Gastrocnemius medialis (tissue), 4 donors: Measurements from ENCODE around the gene C1orf94.

Source experiments
- POLR2A ChIP-seq, 2 donors: fragments of 450-650 bp; IDR thresholded peaks; one replicate each; pipeline ENCODE4 v1.6.1; 2017; ENCODE audit warnings: antibody characterized with exemption in 2 of 2, mild to moderate bottlenecking in 2 of 2, moderate library complexity in 2 of 2
- TF ChIP-seq, protein P1 (sequence below), 5 experiments: fragments of 450-650 bp in 3 of 5; fragments of 200-600 bp in 2 of 5; sonication (generic) in 2 of 5; IDR thresholded peaks in 4 of 5; conservative IDR thresholded peaks in 1 of 5; 1 replicate in 4 of 5; 2 replicates in 1 of 5; pipeline ENCODE4 v1.5.1; 2016 to 2019; ENCODE audit warnings: antibody characterized with exemption in 5 of 5, mild to moderate bottlenecking in 3 of 5, moderate library complexity in 3 of 5

DNA sequence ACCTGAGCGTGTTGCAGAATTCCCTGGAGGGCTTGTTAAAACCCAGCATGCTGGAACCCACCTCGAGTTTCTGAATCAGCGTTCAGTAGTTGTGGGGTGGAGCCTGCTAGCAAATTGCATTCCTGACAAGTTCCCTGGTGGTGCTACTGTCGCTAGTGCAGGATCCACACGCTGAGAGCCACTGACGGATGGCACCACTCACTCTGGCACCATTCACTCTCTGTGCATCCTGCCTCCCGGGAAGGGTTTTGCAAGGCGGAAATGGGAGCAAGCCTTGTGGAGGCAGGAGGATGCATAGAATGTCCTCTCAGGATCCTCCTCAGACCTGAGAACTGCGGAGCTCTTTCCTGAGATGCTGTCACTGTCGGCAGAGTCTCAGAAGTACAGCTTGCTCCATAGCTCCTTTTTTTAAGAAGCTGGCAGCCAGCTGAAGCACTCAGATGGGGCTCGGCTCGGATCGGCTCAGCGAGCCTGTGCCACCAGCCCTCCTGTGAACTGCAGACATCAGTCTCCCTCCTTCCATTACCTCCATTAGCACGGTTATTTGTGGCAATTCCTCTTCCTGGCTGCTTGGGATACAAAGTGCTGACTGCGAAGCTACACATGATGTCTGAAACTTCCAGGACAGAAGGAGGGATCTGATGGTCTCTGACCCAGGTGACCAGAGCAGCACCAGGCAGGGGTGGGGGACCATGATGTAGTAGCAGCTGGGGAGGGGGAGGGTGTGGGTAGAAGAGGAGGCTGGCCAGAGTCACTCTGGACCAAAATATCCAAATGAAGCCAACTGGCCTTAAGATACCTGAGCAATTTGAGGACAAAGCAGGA lies 89.6 kb downstream of the C1orf94 start:
- TF ChIP-seq, protein P1, sequence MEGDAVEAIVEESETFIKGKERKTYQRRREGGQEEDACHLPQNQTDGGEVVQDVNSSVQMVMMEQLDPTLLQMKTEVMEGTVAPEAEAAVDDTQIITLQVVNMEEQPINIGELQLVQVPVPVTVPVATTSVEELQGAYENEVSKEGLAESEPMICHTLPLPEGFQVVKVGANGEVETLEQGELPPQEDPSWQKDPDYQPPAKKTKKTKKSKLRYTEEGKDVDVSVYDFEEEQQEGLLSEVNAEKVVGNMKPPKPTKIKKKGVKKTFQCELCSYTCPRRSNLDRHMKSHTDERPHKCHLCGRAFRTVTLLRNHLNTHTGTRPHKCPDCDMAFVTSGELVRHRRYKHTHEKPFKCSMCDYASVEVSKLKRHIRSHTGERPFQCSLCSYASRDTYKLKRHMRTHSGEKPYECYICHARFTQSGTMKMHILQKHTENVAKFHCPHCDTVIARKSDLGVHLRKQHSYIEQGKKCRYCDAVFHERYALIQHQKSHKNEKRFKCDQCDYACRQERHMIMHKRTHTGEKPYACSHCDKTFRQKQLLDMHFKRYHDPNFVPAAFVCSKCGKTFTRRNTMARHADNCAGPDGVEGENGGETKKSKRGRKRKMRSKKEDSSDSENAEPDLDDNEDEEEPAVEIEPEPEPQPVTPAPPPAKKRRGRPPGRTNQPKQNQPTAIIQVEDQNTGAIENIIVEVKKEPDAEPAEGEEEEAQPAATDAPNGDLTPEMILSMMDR (IDR thresholded peaks at IDR 0.05 in 4 of 5, conservative IDR thresholded peaks at IDR 0.05 in 1 of 5): no peak
- TF ChIP-seq POLR2A (IDR thresholded peaks at IDR 0.05): no peak
